Putamen (tissue), 1 donor: ENCODE data around the gene COQ9.

ENCODE experiments used
- DNase-seq: peaks from one replicate; pipeline ENCODE4 v3.0.0-alpha.2; 2016; ENCODE audit warnings: low spot score

Gene COQ9

GRCh38 chr16:57473176-57473840 is 26.0 kb downstream of the COQ9 start:
- DNase-seq: no peak

DNA sequence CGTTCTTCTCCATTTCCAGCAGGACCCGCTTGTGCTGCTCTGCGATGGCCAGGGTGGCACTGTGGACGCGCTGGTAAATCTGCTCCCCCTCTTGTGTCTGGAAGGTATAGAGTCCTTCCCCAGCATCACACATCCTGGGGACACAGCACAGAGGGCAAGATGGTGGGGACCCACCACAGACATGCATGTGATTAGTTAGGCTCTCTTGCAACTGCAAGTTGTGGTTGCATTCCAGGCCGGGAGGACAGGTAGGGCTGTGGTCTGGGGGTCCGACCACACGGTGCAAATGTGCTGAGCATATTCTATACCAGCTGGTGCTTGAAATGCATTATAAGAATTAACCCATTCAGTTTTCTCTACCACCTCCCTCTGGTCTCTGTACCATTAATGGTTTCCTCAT is 26.6 kb downstream of the COQ9 start:
- no peak for DNase-seq

DNA sequence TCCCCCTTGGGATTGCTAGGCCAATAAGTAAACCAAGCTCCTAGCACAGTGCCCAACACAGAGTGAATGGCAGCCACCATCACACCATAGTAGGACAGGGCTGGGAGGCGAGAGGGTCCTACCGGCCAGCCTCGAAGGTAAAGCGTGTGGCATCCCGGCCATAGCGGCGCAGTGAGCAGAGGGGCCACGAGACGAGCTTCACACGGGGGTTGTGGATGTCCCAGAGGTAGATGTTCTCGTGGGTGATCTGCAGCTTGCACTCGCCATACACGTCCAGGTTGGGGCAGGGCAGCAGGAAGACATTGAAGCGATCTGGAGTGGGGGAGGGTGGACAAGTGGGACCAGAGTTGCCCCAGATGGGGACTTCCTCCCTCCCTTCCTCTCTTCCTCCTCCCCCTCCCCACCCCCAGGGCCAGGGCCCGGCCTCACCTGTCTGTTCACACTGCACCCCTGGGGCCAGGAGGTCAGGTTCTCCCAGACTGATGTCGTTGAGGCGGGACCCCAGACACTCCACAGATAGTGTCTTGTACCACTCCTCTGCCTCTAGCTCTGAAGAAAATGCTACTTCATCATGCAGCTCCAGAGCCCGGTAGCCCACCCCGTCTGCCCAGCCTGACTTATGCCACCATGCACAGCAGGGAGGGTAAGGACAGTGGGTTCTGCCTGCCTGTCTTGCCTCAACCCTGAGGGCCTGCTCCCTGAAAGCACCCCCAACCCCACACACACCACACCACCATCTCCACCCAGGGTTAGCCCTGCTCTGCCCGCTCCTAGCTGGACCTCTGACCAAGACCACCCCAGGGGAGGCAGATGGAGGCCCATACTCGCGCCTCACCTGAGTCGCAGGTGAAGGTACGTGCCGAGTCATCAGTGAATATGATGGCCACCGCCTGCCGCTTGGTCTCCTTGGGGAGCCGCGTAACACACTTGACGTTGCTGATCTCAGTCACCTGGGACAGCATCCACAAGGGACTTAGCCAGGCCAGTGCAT is 27.7 kb downstream of the COQ9 start:
- DNase-seq: no peak

- no peak for DNase-seq
Observed at GRCh38 chr16:57475711-57476339, 28.5 kb downstream of the COQ9 start.

DNA sequence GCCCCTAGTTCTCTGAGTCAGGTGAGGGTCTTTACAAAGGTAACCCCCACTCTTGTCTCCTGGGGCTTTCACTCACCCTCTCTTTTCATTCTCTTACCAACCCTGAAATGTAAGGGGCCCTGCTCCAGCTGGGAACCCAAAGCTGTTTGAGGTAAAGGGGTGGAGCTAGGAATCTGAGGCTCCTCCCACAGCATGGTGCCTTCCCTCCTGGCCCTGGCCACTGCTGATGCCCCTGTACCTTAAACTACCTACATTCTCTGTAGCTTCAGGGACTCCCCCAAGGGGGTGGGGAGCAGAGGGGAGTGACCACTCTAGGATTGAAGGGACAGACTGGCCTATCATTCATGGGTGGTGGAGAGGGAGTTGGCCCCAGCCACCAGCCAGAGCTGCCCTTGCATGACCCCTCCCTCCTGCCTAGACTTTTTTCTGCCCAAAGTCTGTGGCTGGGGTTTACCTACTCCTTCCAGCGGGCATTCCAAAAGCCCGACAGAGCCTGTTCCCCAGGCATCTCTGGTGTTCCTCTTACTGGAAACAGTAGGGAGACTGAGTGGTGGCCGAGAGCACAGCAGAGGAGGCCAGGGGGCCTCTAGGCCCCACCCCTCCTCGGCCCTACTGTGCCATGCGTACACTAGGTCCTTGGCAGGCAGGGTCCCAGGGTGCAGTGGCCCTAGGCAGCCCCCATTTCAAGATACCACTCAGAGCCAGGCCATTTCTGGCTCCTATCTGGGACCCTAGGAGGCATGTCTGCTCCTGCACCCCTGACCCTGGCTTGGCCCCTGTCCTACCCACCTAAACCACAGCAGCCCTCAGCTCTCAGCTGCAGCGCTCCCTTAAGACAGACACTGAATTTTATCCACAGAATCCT is 29.5 kb downstream of the COQ9 start:
- DNase-seq: no peak

DNA sequence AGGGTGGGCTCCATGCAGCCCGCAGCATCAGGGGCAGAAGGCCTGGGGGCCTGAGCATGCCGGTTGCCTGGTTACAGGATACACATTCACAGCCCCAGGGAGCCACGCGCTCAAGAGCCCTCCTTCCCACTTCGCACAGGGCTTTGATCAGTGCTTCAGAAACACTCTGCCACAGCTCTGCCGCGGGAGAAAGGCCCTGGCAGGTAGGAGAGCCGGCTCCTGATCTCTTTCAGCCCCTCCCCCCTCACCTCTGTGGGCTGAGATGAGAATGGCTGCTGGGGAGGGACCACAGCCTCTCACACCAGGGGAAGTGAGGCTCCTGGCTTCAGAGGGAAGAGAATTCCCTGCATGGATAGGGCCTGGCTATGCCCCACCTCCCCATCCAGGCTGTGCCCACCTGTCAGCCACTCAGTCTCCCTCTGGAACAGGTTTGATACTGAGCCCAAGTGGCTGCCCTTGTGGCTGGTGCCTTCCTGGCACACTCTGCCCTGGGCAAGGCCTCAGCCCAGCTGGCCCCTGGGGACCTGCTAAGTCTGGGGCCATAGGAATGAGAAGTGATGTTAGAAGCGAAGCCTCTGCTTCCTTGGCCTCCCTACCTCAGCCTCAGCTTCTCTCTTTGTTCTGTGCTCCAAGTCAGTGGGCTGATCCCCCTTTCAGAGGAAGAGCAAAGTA is 30.4 kb downstream of the COQ9 start:
- no peak for DNase-seq

DNA sequence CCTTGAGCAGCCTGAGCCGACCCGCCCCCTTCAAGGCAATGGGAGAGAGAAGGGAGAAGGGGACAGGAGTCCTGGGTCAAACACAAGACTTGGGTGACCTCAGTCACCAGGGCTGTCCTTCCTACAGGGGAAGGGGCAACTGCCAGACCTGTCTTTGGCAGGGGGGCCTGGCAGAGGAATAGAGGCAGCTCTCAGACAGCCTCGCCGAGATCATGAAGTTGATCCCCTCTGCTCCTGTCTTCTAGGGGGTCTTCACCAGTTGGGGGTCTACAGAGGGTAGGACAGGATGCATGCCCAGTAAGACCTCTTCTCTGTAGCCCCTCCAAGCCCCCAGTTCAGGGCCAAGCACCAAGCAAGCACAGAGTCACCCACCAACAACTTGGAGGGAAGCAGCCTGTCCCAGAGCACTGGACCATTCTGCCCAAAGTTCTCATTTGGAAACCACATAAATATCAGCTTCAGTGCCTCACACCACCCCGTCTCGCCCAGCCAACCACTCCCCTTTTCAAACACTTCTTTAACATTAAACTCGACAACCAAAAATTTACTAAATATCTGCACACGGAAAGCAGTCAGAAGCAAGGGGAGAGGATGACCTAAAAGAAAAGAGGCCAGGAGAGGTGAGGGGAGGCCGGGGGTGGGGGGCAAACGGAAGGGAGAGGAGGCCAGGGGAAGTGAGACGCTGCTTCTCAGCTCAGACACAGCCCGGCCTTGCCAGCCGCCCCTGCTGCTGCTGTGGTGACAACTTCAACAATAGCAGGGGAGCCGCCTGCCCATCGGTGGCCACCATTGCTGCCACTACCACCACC is 31.3 kb downstream of the COQ9 start:
- no peak for DNase-seq

- peak; percentile 41 for DNase-seq
Observed at GRCh38 chr16:57479205-57479975, 32.1 kb downstream of the COQ9 start.

GRCh38 chr16:57479976-57480753 is 32.9 kb downstream of the COQ9 start:
- no peak for DNase-seq

- DNase-seq: no peak
Observed at GRCh38 chr16:57480754-57481230, 33.5 kb downstream of the COQ9 start.

GRCh38 chr16:57481421-57481820 is 34.1 kb downstream of the COQ9 start:
- no peak for DNase-seq

DNA sequence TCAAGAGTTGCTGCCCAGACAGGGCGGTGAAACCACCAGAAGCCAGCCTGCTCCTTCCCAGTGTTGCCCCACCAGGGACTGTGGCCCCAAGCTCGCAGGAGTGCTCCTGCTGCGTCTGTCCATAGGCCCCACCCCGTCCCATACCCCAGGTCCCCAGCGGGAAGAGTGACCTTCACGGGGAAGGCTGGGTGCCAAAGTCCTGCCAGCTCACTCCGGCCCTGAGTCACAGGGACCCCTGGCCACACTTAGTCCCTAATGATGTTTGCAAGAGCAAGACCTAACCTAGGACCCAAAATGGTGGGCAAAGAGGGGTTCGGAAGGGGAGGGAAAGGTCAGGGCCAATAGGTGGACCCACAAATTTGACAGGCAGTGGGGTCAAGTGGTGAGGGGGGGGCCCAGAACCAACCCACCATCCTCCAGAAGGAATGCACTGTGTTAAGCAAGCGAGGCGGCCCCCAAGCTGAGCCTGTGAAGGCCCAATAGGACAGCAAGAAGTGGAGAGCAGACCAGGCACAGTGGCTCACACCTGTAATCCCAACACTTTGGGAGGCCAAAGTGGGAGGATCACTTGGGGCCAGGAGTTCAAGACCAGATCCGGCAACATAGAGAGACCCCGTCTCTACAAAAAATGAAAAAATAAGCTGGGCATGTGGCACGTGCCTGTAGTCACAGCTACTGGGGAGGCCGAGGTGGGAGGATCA is 35.7 kb downstream of the COQ9 start:
- no peak for DNase-seq

DNA sequence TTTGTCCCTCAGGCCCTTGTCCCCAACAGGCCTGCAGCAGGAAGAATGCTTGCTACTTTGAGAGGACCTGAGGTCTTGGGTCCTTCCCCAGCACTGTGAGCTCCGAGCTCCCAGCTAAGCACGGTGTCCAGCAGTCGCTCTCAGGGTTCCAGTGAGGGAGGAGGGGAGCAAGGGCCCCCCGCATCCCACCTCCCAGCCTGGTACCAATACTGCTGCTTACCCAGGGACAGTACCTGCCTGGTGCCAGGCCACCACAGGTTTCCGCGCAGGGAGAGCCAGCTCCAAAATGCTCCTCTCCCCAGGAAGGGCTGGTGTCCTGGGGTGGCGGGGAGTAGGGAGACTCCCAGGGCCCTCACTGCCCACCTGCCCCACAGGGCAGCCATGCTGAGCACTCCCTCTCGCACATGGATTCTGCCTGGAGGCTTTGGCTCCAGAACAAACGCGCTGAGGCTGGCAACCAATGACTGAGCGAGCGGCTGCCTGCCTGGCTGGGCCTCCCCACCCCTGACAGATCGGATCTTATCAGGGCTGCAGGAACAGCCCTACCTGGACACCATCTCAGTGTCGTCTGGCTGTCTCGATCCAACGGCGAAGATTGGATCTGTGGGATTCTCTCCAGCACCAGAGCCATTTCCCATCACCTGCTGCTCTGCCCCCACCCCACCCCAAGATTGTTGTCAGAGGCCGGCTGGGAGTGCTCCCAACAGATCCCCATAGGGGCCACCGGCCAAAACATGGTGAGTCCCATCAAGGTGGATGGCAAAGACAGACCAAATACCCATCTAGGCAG is 36.6 kb downstream of the COQ9 start:
- DNase-seq: no peak

DNA sequence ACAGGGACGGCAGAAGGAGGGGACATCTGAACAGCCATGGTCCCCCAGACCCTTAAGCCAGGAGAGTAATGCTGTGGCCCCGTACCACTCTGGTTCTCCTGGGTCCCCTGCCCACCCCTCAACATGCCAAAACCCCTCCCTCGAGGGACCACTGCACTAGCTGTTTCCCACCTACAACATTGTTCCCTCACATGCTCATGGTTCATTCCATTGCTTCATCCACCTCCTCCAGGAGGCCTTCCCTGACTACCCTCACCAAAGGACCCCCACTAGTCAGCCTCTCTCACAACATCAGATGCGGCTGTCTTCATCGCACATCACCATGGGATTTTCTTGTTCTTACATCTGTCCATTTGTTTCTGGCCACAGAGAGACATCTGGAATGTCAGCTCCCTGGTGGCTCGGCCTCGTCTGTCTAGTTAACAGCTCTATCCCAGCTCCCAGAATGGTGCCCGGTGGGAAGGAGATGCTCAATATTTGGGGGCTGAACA is 37.3 kb downstream of the COQ9 start:
- no peak for DNase-seq

DNA sequence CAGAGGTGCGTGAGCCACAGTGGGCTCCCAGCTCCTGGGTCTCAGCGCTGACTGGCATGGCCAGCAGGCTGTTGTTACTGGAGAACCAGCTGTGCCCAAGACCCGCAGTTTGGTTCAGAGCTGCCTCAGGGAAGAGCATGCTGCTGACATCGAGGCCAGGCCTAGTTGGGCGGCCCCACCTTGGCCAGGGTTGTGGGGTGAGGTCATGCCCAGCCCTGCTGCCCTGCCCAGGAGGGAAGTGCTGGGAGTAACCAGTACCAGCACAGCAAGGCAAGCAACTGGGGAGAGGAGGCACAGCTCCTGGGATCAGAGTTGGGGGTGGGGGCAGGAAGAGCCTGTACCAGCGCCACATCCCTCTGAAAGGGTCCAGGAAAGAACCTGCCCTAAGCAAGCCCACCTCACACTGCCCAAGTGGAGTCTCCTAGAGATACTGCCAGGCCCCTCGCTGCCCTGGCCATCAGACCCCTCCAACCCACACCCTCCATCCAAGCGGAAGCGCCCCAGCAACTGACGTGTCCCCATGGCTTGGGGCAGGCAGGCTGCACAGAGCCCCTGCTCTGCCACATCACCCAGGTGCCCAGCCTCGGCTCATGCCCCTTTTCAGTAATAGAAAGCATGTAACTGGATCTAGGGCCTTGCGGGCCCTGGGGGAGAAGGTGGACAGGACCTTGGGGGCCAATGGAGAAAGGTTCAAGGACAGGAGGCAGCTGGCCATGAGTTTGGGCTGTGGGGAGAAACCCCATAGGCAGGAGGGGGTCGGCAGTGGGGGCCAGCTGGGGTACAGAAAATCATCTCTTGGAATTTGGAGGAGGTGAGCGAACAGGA is 38.0 kb downstream of the COQ9 start:
- DNase-seq: no peak
